Gastrocnemius medialis (tissue), 4 donors: ENCODE data around the gene CDA.

ENCODE experiments used
- CTCF ChIP-seq, 5 experiments: fragments of 450-650 bp in 3 of 5; fragments of 200-600 bp in 2 of 5; sonication (generic) in 2 of 5; IDR thresholded peaks in 4 of 5; conservative IDR thresholded peaks in 1 of 5; 1 replicate in 4 of 5; 2 replicates in 1 of 5; pipeline ENCODE4 v1.5.1; 2016 to 2019; ENCODE audit warnings: antibody characterized with exemption in 5 of 5, mild to moderate bottlenecking in 3 of 5, moderate library complexity in 3 of 5
- POLR2A ChIP-seq, 2 donors: fragments of 450-650 bp; IDR thresholded peaks; one replicate each; pipeline ENCODE4 v1.6.1; 2017; ENCODE audit warnings: antibody characterized with exemption in 2 of 2, mild to moderate bottlenecking in 2 of 2, moderate library complexity in 2 of 2

GRCh38 chr1:20621012-20621411 is 32.1 kb downstream of the CDA start:
- no peak for TF ChIP-seq CTCF (IDR thresholded peaks at IDR 0.05 in 4 of 5, conservative IDR thresholded peaks at IDR 0.05 in 1 of 5)
- no peak for TF ChIP-seq POLR2A (IDR thresholded peaks at IDR 0.05)
